B cell (primary cell): ENCODE measurements around the gene KRT80.

Experiments used
- CTCF ChIP-seq: fragments of 200-600 bp; IDR thresholded peaks from one replicate; pipeline ENCODE4 v1.8.0; 2022; ENCODE audit warnings: antibody characterized with exemption, mild to moderate bottlenecking
- EZH2 ChIP-seq: IDR thresholded peaks from 2 replicates; pipeline ENCODE4 v1.6.1; 2012; ENCODE audit warnings: borderline replicate concordance, low read depth, mild to moderate bottlenecking, moderate library complexity, low read length; ENCODE audit not compliant: insufficient read depth, poor library complexity, severe bottlenecking

- no peak for TF ChIP-seq CTCF
- no peak for TF ChIP-seq EZH2
Observed at GRCh38 chr12:52169886-52170285, 21.9 kb downstream of the KRT80 start.
